Breast epithelium (tissue), 3 donors: ENCODE measurements around the gene IGF1R.

Experiments used
- CTCF ChIP-seq, 3 donors: fragments of 450-650 bp; IDR thresholded peaks; one replicate each; pipeline ENCODE4 v1.5.1; 2016 to 2017; ENCODE audit warnings: antibody characterized with exemption in 3 of 3, mild to moderate bottlenecking in 3 of 3, moderate library complexity in 3 of 3
- POLR2A ChIP-seq: fragments of 450-650 bp; IDR thresholded peaks from one replicate; pipeline ENCODE4 v1.6.1; 2016; ENCODE audit warnings: antibody characterized with exemption, mild to moderate bottlenecking, moderate library complexity

DNA sequence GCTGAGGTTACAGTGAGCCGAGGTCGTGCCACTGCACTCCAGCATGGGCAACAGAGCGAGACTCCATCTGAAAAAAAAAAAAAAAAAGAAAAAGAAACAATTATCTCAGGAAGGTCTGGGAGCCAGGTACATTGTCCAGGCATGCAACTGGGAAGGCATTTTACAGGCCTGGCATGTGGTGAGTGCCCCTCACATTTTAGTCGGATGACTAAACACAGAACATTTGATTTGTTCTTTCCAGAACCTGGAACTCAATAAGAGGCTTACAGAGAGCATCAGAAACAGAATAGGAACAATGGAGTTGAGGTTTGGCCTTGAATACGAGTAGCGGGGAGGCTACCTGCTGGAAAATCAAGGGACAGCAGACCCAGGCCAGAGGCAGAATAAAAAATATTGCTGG, 33.7 kb upstream of the IGF1R start:
- no peak for TF ChIP-seq CTCF (IDR thresholded peaks at IDR 0.05)
- TF ChIP-seq POLR2A = no peak
